Sigmoid colon (tissue), 4 donors: ENCODE data around the gene NLGN1.

ENCODE experiments used
- EP300 ChIP-seq, 4 donors: sonication (generic); formaldehyde crosslinking; IDR thresholded peaks; one replicate each; pipeline ENCODE4 v1.6.1; 2017; ENCODE audit warnings: antibody characterized with exemption in 4 of 4
- POLR2AphosphoS5 ChIP-seq, 4 donors: sonication (generic); formaldehyde crosslinking; IDR thresholded peaks; one replicate each; pipeline ENCODE4 v1.6.1; 2017; ENCODE audit warnings: antibody characterized with exemption in 4 of 4
- TF ChIP-seq, protein P1 (sequence below), 4 experiments: fragments of 450-650 bp in 3 of 4; fragments of 200-600 bp in 1 of 4; IDR thresholded peaks; one replicate each; pipeline ENCODE4 v1.5.1; 2016 to 2019; ENCODE audit warnings: antibody characterized with exemption in 4 of 4, mild to moderate bottlenecking in 3 of 4, moderate library complexity in 2 of 4

DNA sequence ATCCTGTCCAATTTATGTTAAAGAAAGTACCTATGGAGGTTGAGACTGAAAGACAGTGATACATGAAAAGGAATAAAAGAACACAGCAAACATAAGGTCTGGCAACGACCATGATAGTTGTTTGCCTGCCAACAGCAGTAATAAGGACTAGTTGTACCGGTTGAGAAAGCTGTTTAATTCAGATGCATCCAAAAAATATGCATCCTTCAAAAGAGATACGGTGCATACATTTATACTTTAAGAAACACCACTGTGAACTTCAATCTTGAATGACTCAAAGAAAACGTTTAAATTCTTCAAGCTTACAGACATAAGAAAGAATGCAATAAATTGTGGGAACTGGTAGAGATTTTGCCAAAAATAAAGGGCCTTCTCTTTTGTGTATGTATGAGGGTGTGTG is 492.1 kb downstream of the NLGN1 start:
- TF ChIP-seq, protein P1, sequence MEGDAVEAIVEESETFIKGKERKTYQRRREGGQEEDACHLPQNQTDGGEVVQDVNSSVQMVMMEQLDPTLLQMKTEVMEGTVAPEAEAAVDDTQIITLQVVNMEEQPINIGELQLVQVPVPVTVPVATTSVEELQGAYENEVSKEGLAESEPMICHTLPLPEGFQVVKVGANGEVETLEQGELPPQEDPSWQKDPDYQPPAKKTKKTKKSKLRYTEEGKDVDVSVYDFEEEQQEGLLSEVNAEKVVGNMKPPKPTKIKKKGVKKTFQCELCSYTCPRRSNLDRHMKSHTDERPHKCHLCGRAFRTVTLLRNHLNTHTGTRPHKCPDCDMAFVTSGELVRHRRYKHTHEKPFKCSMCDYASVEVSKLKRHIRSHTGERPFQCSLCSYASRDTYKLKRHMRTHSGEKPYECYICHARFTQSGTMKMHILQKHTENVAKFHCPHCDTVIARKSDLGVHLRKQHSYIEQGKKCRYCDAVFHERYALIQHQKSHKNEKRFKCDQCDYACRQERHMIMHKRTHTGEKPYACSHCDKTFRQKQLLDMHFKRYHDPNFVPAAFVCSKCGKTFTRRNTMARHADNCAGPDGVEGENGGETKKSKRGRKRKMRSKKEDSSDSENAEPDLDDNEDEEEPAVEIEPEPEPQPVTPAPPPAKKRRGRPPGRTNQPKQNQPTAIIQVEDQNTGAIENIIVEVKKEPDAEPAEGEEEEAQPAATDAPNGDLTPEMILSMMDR (IDR thresholded peaks at IDR 0.05): no peak
- TF ChIP-seq EP300 (IDR thresholded peaks at IDR 0.05) (no peak), POLR2AphosphoS5 (IDR thresholded peaks at IDR 0.05) (no peak)
